ENCODE data around the gene UBE2J2. TPM values are rescaled to one million over a fixed set of nuclear protein-coding genes. Genes with fewer than 3 reads are reported as not detected.
"Not testable (repeated sequence)": the region's sequence is repeated elsewhere in the genome, so short reads cannot be mapped to it uniquely, and the experiment has no call there.

Gene UBE2J2
- total RNA-seq, 4 donors from 2014 or later = 31.3 to 42.3 (median 38.3) TPM

- ATAC-seq = no peak
- TF ChIP-seq POLR2A (IDR thresholded peaks at IDR 0.05) = no peak
- TF ChIP-seq, protein P1, sequence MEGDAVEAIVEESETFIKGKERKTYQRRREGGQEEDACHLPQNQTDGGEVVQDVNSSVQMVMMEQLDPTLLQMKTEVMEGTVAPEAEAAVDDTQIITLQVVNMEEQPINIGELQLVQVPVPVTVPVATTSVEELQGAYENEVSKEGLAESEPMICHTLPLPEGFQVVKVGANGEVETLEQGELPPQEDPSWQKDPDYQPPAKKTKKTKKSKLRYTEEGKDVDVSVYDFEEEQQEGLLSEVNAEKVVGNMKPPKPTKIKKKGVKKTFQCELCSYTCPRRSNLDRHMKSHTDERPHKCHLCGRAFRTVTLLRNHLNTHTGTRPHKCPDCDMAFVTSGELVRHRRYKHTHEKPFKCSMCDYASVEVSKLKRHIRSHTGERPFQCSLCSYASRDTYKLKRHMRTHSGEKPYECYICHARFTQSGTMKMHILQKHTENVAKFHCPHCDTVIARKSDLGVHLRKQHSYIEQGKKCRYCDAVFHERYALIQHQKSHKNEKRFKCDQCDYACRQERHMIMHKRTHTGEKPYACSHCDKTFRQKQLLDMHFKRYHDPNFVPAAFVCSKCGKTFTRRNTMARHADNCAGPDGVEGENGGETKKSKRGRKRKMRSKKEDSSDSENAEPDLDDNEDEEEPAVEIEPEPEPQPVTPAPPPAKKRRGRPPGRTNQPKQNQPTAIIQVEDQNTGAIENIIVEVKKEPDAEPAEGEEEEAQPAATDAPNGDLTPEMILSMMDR (IDR thresholded peaks at IDR 0.05 in 4 of 5, conservative IDR thresholded peaks at IDR 0.05 in 1 of 5) = no peak
- in situ Hi-C loops (cut with MboI; ENCODE audit: low sequenced_read_pairs in 4 of 4) = loop anchor here in 2 of 4 donors (25.0 kb wide), 2 partner anchors 117 to 142 kb away; partner anchors contain the start of gene C1orf159 (in 1 of the 2)
- peaks cover 0 to 36% of the 10 kb centered on the region in 2 donors for H3K36me3 ChIP-seq
- intact Hi-C loops (cut with DNase I; ENCODE audit: low total_unique reads) = no loop called here
- H3K9me3 ChIP-seq = no peaks in the 10 kb centered on the region
- H3K4me3 ChIP-seq = no peak overlapping the region
- H3K4me1 ChIP-seq = no peaks in the 10 kb centered on the region
- H3K27ac ChIP-seq = no peak overlapping the region
- DNase-seq = no peak
- no peaks in the 10 kb centered on the region for H3K27me3 ChIP-seq
These were observed 19.5 kb downstream of the UBE2J2 start for GRCh38 chr1:1253972-1254666.

DNA sequence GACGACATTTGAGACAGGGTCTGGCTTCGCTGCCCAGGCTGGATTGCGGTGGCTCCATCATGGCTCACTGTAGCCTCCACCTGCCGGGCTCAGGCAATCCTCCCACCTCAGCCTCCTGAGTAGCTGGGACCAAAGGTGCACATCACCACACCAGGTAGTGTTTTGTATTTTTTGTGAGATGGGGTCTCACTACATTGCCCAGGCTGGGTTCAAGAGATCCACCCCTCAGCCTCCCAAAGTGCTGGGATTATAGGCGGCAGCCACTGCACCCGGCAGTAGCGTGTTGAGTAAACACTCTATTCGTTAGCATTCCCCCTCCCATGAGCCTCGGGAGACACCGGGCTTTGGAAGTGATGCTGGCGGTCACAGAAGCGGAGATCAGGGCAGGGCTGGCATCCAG lies 20.3 kb downstream of the UBE2J2 start:
- Histone ChIP-seq H3K4me3 (no peak overlapping the region), H3K9me3 (no peaks in the 10 kb centered on the region), H3K36me3 (peaks cover 0 to 32% of the 10 kb centered on the region in 2 donors), H3K4me1 (no peaks in the 10 kb centered on the region), H3K27ac (no peak overlapping the region), H3K27me3 (no peaks in the 10 kb centered on the region)
- in situ Hi-C loops (cut with MboI; ENCODE audit: low sequenced_read_pairs in 4 of 4) (loop anchor here in 2 of 4 donors (25.0 kb wide), 2 partner anchors 116 to 141 kb away; partner anchors contain the start of gene C1orf159 (in 1 of the 2)), intact Hi-C loops (cut with DNase I; ENCODE audit: low total_unique reads) (no loop called here)
- TF ChIP-seq, protein P1 (IDR thresholded peaks at IDR 0.05 in 4 of 5, conservative IDR thresholded peaks at IDR 0.05 in 1 of 5) = no peak
- DNase-seq = no peak
- no peak for ATAC-seq

- in situ Hi-C loops (cut with MboI; ENCODE audit: low sequenced_read_pairs in 4 of 4) = loop anchor here in 2 of 4 donors (25.0 kb wide), 2 partner anchors 114 to 139 kb away; partner anchors contain the start of gene C1orf159 (in 1 of the 2)
- Histone ChIP-seq H3K4me3 (no peak overlapping the region), H3K27me3 (peaks cover 10 to 17% (median 13%) of the 10 kb centered on the region in 3 donors), H3K27ac (no peak overlapping the region), H3K36me3 (peaks cover 0 to 20% of the 10 kb centered on the region in 2 donors), H3K9me3 (no peaks in the 10 kb centered on the region), H3K4me1 (no peaks in the 10 kb centered on the region)
- ATAC-seq = no peak
- DNase-seq = no peak
- intact Hi-C loops (cut with DNase I; ENCODE audit: low total_unique reads) = no loop called here
- TF ChIP-seq POLR2A (IDR thresholded peaks at IDR 0.05) = no peak
- TF ChIP-seq, protein P1 (IDR thresholded peaks at IDR 0.05 in 4 of 5, conservative IDR thresholded peaks at IDR 0.05 in 1 of 5) = no peak
These were observed 22.8 kb downstream of the UBE2J2 start for GRCh38 chr1:1250786-1251284.

- DNase-seq; H3K4me3 ChIP-seq; H3K4me1 ChIP-seq; intact Hi-C loops (cut with DNase I; ENCODE audit: low total_unique reads); in situ Hi-C loops (cut with MboI; ENCODE audit: low sequenced_read_pairs in 4 of 4); ATAC-seq; H3K9me3 ChIP-seq; H3K27ac ChIP-seq; H3K36me3 ChIP-seq: not testable (repeated sequence)
- H3K27me3 ChIP-seq = peaks cover 16 to 24% (median 21%) of the 10 kb centered on the region in 3 donors
These were observed 25.4 kb downstream of the UBE2J2 start for GRCh38 chr1:1248009-1248913.

All from gastrocnemius medialis (tissue), 4 donors.